Right lobe of liver (tissue), 4 donors: ENCODE data around the gene TET1.

ENCODE experiments used
- POLR2A ChIP-seq: fragments of 450-650 bp; IDR thresholded peaks from one replicate; pipeline ENCODE4 v1.6.1; 2017; ENCODE audit warnings: antibody characterized with exemption, mild to moderate bottlenecking
- TF ChIP-seq, protein P1 (sequence below), 4 donors: fragments of 200-600 bp in 3 of 4; fragments of 450-650 bp in 1 of 4; IDR thresholded peaks; one replicate each; pipeline versions ENCODE4 v1.5.1 to v1.8.0; 2016 to 2022; ENCODE audit warnings: antibody characterized with exemption in 4 of 4, mild to moderate bottlenecking in 2 of 4
- donor health status: DM: no; HTN: no; CAD: no.
- donor health status: DM: no; HTN: no; CAD: no.
- donor health status: DM: no; HTN: yes; CAD: no.

DNA sequence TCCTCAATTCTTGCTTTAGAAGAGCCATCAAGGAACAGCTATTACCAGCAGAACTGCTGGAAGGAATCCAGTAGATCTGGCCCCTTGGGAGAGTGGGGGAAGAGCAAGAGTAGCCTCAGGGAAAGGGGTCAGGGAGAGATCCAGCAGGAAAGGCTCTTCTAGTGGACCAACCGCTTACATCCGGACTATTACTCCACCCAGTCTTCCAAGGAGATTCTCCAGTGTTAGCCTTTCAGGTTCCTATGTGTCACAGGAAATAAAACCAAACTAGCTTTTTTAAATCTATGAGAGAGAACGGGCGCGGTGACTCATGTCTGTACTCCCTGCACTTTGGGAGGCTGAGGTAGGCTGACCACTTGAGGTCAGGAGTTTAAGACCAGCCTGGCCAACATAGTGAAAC, 34.3 kb downstream of the TET1 start:
- TF ChIP-seq, protein P1, sequence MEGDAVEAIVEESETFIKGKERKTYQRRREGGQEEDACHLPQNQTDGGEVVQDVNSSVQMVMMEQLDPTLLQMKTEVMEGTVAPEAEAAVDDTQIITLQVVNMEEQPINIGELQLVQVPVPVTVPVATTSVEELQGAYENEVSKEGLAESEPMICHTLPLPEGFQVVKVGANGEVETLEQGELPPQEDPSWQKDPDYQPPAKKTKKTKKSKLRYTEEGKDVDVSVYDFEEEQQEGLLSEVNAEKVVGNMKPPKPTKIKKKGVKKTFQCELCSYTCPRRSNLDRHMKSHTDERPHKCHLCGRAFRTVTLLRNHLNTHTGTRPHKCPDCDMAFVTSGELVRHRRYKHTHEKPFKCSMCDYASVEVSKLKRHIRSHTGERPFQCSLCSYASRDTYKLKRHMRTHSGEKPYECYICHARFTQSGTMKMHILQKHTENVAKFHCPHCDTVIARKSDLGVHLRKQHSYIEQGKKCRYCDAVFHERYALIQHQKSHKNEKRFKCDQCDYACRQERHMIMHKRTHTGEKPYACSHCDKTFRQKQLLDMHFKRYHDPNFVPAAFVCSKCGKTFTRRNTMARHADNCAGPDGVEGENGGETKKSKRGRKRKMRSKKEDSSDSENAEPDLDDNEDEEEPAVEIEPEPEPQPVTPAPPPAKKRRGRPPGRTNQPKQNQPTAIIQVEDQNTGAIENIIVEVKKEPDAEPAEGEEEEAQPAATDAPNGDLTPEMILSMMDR (IDR thresholded peaks at IDR 0.05), result no peak
- no peak for TF ChIP-seq POLR2A
